ENCODE measurements around the gene NLRP12.
A peak's percentile ranks its signal among the peaks of the same experiment; 100 is the strongest.
"Not testable (repeated sequence)": the region's sequence is repeated elsewhere in the genome, so short reads cannot be mapped to it uniquely, and the experiment has no call there.

NLRP12 gene

DNA sequence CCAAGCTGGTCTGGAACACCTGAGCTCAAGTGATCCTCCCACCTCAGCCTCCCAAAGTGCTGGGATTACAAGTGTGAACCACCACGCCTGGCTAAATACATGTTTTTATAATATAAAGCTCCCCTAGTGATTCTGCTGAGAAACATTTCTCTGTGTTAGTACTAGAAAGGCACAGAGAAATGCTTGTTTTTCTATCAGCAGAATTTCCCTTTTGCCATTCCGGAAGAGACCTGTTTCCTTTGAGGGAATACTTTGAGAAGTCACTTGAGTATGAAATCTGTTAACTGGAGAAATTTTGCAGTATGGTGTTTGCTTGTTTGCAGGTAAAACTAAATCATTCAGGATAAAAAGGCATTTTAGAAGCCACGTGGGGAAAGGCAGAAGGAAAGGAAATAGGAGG, 4.4 kb upstream of the NLRP12 start:
- DNase-seq, result no peak

- no peak for DNase-seq
Observed at GRCh38 chr19:53826876-53827275, 2.8 kb upstream of the NLRP12 start.

GRCh38 chr19:53823380-53824120, 564 bp downstream of the NLRP12 start:
- no peak for DNase-seq

DNA sequence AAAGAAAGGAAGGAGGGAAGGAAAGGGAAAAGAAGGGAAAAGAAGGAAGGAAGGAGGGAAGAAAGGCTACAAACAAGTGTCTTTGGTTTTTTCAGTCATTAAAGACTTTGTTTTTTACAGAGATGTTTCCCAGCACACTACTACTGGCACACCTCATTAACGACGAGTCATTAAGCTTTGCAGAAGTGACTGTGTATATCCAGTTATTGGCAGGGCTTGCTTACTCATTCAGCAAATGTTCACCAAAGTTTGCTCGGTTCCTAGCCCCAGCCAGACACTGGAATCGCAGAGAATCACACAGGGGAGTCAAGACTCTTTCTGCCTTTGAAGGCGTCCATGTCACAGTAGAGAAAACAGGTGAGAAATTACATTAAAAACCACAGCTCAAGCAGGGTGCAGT, 4.3 kb downstream of the NLRP12 start:
- no peak for DNase-seq

GRCh38 chr19:53818756-53819155, 5.4 kb downstream of the NLRP12 start:
- DNase-seq, result peak in 1 of 2 experiments; percentile 53

DNA sequence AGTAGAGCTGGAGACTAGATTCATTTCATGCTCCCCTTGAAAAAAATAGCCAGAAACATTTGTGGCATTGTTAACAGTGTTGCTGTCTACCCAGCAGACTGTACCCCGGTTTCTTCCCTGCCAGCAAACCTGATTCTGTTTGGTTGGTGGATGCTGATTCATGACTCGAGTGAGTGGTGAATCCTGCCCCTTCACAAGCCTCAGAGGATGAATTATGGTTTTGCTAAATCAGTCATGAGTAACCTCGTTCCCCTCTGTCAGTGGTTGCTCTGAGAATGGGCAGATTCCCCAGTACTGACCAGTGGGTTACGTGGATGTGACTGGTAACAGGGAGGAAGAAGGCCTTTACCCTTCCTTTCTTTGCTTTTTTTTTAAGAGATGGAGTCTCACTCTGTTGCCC, 10.1 kb downstream of the NLRP12 start:
- DNase-seq, result no peak

GRCh38 chr19:53812335-53812734, 11.8 kb downstream of the NLRP12 start:
- no peak for DNase-seq

DNA sequence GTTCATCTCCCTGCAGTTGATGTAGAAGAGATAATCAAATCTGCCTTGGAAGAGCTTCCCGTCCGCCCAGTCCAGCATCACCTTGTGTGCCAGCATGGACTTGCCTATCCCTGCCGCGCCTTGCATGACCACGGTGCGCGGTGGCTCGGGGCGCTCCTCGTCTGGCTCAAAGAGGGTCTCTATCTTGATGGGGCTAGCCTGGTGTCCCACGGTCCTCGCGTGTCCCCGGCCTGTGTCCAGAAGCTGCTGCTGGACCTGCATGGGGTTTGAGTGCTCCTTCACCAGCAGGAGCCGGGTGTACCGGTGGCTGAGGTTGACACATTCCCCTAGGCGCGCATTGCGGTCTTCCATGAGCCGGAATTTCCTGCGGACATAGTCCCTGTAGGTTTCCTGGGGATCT, 13.2 kb downstream of the NLRP12 start:
- no peak for DNase-seq

- DNase-seq, result no peak
Observed at GRCh38 chr19:53810187-53810546, 13.9 kb downstream of the NLRP12 start.

DNA sequence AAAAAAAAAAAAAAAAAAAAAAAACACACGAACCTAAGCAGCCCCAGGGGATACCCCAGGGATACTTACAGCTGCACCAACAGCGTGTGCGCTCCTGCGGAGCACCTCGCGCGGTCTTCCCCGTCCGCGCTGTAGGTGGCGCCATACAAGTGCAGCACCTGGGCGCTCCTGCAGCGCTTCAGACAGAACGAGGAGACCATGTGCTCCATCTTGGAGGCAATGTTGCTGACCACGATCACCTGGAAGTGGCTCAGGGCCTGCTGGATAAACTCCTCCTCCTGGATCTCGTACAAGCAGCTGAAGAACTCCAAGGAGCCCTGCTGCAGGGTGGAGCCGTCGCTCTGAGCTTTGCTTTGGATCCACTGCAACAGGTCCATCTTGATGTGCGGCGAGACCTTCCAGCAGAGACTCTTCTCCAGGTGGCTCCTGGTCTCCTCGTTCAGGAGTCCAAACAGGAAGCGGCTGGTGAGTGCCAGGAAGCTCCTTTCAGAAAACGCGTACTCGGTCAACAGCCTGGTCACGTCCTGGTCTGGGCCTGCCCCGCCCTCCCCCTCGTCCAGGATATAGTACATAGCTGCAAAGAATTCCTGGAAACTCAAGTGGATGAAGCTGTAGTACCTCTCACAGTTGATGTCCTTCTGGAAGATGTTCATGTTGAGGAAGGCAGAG, 14.5 kb downstream of the NLRP12 start:
- DNase-seq, result peak; percentile 37 to 75

- DNase-seq, result peak; percentile 23 to 30
Observed at GRCh38 chr19:53808710-53809125, 15.4 kb downstream of the NLRP12 start.

DNA sequence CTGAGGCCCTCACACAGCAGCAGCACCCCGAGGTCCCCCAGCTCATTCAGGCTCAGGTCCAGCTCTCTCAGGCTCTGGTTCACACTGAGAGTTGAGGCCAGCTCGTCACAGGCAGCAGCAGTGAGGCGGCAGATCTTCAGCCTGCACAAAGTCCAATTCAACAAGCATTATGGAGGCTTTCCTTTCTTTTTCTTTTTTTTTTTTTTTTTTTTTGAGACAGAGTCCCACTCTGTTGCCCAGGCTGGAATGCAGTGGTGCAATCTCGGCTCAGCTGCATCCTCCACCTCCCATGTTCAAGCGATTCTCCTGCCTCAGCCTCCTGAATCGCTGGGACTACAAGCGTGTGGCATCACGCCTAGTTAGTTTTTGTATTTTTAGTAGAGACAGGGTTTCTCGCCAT, 22.9 kb downstream of the NLRP12 start:
- no peak for DNase-seq

GRCh38 chr19:53795019-53795418, 29.1 kb downstream of the NLRP12 start:
- no peak for DNase-seq

DNA sequence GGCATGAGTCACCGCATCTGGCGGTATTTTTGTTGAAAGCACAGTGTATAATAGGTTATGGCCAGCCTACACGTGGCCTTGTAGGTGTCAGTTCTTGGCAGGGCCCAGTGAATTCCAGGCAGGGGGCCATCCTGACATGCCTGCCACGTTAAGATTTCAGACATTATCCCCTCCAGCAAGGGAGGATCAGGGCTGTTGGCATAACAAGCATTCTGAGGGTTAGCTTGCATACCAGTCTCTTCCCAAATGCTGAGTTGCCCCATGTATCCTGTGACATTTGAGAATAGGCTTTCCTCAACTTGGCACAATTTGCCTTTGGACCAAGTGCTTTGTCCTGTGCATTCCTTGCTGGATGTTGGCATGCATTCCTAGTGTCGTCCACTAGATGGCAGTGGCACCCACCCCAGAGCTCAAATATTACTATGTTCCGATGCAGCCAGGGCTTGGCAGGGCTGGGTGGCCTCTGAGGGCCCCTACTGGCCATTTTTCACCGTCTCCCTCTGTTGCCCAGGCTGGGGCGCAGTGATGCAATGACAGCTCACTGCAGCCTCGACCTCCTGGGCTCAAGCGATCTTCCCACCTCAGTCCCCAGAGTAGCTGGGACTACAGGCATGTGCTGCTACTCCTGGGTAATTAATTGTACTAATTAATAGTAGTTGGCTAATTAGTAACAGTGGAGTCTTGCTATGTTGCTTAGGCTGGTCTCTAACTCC, 31.2 kb downstream of the NLRP12 start:
- peak; percentile 79 to 82 for DNase-seq

DNA sequence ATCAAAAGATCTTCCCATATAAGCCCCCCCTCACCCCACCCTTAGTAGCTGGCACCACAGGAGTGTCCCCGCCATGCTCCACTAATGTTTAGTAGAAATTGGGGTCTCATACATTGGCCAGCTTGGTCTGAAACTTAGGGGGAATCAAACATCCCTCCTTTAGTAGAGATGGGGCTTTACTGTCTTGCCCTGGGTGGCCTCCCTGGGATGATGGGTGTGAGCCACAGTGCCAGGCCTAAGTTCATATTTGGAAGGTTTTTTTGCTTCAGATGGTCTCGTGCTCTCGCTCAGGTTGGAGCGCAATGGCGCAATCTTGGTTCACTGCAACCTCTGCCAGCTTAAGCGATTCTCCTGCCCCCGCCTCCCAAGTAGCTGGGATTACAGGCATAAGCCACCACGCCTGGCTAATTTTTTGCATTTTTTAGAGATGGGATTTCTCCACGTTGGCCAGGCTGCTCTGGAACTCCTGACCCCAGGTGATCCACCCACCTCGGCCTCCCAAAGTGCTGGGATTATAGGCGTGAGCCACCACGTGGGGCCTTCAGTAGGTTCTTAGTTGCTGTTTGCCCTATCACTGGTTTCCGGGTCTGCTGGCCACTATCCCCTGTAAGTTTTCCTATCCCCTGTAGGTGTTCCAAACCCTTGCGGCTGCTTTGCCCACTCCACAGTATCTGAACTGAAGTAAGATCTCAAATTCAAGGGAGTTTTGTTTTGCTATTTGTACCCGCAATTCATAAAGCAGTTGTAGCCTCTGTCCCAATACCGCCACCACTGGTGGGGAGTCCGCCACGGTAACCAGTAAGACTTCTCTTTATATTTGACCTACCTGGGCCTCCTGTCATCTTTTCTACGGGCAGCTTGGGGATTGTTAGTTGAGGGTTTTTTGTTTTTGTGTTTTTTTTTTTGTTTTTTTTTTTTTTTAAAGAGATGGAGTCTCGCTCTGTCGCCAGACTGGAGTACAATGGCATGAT, 34.1 kb downstream of the NLRP12 start:
- no peak for DNase-seq

GRCh38 chr19:53787266-53787665, 36.8 kb downstream of the NLRP12 start:
- DNase-seq, result no peak

- DNase-seq, result no peak
Observed at GRCh38 chr19:53786744-53787143, 37.4 kb downstream of the NLRP12 start.

- no peak for DNase-seq
Observed at GRCh38 chr19:53785196-53785889, 38.8 kb downstream of the NLRP12 start.

DNA sequence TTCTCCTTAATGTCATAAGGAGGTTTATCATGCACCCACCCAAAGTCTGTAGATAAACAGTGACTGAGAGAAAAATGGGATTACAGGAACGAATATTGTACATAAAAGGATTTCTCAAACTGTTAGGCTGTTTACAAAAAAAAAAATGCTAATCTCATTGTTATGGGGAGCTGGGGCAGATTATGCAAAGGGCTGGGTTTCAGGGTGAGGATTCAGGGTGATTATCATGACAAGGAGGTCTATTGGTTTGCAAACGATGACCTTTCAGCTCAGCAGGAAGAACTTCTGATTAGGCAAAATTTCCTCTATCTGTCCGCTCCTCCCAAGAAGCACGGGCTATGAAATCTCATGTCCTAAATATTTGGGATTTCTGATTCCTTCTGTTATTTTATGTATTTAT, 41.4 kb downstream of the NLRP12 start:
- no peak for DNase-seq

DNA sequence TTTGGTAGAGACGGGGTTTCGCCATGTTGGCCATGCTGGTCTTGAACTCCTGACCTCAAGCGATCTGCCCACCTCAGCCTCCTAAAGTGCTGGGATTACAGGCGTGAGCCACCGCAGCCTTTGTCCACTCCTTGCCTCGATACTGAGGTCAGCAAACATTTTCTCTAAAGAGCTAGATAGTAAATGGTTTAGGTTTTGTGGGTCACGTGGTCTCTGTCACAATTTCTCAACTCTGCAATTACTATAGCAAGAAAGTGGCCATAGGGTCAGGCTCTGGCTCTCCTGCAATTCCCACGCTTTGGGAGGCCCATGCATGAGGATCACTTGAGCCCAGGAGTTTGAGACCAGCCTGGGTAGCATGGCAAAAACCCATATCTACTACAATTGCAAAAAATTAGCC, 42.8 kb downstream of the NLRP12 start:
- DNase-seq, result not testable (repeated sequence)

DNA sequence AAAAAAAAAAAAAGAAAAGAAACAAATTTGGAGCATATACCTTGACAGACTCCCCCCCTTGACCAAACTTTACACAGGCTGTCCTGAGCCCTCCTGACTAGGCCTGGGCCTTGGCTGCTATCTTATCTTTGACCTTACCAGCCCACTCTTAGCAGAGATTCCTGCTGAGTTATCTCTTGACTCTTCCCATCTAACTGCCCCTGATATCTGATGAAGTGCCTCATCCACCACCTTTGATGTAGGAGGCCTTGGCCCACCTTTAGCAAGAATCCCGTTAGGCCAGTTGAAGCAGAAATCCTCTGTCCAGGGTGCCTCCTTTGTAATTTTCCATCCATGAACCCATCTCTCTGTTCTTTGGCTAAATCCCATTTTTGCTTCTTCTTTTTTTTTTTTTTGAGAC, 43.6 kb downstream of the NLRP12 start:
- no peak for DNase-seq

GRCh38 chr19:53775524-53775923, 48.6 kb downstream of the NLRP12 start:
- no peak for DNase-seq
